HK-2 (cell line): Measurements from ENCODE around the gene TSPAN19.
"Not testable (repeated sequence)": the region's sequence is repeated elsewhere in the genome, so short reads cannot be mapped to it uniquely, and the experiment has no call there.

Experiments
- DNase-seq: peaks from one replicate; pipeline ENCODE4 v3.0.0-alpha.2; 2018; ENCODE audit not compliant: unreplicated experiment

The TSPAN19 gene

DNA sequence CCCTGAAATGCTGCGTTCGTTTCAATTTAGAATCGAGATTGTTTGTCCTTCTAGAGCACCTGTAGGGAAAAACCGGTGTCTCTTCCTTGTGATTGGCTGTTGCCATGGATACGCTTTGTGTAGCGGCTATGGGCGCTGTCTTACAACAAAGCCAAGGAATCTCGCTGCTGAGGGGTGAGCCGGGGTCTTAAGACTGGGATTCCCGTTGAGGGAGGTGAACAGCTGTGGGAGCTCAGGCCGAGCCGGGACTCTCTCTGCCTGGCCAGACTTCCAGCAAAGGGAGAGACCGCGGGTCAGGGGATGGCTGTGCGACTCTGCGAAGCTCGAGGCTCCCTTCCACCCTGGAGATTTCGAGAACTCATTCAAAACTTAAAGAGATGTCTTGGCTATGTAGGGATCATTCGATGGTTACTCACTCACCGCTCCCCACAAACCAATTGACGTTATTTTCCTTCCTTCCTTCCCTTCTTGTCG lies at the start of gene TSPAN19, which contains the start of gene LRRIQ1:
TSS of gene TSPAN19 (minus strand) at position 44 of the 474 bp plus-strand sequence. CDS start 6,331 bp downstream, outside the sequence.
TSS of gene LRRIQ1 (plus strand) at position 118 of the 474 bp plus-strand sequence. CDS start 1,826 bp downstream, outside the sequence.
- DNase-seq = peak; percentile 74

DNA sequence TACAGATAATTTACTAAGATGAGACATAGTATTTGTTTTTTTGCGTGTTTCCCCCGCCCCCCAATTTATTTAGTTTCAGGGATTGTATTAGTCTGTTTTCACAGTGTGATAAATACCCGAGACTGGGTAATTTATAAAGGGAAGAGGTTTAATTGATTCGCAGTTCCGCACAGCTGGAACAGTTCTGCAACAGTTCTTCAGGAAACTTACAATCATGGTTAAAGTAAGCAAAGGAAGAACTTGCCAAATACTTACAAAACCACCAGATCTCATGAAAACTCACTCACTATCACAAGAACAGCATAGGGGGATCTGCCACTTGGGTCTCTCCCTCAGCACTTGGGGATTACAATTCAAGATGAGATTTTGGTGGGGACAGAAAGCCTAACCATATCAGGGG lies 49.0 kb upstream of the TSPAN19 start:
- no peak for DNase-seq

DNA sequence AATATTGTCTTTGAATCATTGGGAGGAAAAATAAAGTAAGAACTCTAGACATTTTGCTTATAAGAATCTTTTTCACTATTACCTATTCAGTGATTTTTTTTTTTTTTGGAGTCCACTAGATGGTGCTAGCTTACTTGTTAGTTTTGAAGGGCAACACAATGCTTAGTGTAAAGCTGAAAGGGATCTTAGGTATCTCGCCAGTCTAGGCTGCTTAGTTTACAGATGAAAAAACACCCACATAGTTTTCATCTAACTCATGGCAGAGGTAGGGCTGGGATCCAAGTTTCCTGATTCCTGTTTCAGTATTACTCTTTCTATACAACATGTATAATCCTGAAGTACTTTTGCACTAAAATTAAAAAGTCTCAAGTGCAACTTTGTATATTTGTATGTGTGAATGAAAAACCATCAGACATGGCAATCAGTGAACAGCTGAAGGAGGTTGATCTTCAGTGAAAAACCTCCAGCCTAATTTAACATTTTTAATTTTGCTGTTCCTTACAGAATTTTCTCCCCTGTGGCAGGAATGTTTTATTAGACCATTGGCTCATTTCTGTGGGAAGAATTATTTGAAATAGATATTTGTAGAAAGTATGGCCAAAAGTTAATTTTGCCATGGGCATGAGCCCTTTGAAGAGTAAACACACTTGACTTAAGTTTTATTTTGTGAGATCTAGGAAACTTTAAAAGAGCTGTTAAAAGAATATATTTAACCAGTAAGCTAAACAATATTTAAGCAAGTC lies 40.8 kb upstream of the TSPAN19 start:
- DNase-seq = no peak

DNA sequence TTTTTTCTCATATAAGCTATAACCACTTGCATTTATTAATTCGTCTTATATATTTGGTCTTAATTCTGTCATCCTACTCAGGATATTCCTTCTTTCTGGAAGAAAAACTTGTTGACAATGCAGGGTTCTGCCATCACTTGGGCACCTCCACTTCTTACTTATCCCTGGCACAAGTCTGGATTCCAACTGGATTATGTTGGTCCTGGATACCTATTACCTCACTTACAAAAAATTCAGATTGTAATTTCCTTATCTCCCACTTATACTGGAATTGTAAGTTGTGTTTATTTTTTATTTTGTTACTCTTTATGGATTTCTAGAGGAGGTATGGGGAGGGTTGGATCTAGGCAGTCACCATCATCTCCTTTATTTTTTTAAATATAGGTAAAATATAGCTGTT lies 36.7 kb upstream of the TSPAN19 start:
- no peak for DNase-seq

DNA sequence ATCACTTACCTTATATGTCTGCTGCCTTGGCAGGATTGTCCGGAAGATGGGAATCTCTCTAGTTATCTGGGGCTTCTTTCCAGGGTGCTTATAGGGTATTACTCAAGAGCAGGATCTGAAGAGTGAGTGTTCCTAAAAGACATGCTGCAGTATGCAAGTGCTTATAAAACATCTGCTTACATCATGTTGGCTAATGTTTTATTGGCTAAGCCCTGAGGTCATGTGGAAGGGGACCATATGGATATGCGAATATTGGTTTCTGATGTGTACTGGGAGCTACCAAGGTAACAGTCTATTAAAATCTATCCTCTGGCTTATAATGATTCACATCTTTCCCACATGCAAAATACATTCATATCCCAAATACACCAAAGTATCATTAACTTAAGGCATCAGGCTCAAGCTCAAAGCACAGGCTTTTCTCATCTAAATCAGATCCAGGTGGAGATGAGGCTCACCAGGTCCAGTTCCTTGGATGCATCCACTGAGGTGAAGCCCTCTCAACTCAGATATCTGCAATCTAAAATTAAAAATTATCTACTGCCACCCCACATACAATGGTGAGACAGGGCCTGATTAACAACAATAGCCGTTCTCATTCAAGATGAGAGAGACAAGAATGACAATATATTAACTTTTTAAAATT lies 29.9 kb upstream of the TSPAN19 start:
- DNase-seq = no peak

DNA sequence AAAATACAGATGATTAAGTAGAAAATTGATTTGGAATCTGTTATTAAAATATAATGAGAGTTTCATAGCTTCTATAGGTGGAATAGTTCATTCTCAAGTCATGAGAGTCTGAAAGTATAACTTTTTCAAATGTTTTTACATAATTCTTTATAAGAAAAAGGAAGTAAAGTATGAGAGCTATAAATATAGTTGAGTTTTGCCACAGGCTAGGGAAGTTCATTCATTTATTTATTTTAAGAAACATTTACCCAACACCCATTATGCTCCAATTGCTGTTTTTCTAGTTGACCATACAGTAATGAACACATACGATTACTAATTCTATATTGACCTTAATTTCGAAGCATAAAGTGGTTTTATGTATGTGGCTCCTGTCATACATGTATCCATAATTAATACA lies 24.8 kb upstream of the TSPAN19 start:
- no peak for DNase-seq

DNA sequence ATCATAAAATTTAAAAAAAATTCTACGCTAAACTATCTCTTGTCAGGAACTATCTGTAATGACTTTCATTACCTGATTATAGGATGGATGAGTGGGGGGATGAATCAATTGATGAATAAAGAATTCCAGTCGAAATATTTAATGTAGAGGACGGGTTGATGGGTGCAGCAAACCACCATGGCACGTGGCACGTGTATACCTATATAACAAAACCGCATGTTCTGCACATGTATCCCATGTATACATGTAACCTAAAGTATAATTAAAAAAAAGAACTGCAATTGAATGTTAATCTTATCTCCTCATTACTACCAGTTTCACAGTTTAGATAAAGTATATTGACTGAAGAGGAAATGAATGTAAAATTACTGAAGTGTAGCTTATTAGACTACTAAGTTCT lies 23.5 kb upstream of the TSPAN19 start:
- DNase-seq = no peak

DNA sequence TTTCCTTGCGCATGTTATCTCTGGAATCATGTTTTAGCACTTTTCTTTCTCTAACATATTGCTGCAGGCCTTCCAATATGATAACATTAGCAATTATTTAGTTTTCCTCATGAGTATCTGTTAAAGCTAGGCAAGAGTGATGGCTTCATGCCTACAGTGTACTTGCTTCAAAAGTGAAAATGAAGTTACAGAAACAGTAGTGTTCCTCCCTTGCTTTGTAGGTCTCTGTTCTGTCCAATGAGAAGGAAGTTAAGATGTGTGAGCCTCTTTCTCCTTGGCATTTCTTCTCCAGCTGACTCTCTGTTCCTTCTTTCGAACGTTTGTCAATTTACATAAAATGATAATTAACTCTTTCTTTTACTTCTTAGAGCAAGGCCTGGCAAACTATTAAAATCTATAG lies 22.3 kb upstream of the TSPAN19 start:
- no peak for DNase-seq

DNA sequence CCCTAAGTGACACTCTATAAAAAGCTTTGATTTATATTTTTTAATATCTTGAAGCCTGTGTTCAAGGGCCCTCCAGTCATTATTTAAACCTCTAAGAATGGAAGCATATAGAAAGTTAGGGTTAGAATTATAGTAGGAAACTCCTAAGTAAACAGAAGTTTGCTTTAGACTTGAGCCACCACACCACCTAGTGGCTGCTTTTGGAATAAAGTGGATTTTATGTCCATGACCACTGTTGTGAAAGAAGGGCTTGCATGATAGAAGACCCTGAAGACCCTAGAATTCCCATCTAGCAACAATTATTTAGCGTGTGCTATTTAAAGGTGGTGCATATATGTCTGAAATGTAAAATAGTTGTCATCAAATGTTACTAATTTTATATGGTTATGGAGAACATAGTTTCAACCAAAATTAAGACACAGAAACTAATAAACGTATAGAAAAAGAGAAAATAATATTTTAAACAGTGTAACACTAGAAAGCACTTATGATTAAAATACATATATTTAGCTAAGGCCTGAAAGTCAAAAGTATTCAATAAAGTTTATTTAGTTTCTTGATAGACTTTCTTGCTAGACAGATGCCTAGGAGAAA lies 21.4 kb upstream of the TSPAN19 start:
- peak; percentile 14 for DNase-seq

DNA sequence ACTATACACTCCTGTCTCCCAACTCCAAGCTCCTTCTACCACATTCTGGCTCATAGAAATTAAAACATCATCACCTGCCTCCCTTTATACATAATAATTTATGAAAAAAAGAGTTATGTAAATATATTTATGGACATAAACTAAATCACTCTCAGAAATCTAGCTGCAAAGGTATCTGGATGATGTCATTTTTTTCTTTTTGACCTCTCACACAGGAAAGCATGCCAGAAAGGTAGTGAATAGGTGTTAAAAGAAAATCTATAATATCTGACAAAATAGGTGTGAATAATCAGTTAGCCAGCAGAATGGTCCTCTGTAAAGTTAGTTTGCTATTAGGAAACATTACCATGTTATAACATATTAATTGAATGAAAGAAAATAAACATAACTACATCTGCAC lies 7.8 kb upstream of the TSPAN19 start:
- no peak for DNase-seq

DNA sequence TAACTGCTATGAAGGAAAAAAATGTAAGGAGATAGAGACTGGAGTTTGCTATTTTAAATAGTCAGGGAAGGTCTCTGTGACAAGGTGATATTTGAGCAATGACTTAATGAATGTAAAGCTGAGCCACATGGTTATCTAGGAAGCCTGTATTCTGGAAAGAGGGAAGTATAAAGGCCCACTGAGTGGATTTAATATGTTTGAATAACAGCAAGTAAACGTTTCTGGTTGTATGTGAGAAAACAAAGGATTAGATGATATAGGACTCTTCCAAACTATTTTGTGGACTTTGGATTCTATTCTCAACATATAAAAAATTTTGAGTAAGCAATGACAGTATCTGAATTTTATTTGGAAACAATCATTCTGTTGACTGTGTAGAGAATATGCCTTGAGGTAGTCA lies 5.3 kb upstream of the TSPAN19 start:
- DNase-seq = no peak

DNA sequence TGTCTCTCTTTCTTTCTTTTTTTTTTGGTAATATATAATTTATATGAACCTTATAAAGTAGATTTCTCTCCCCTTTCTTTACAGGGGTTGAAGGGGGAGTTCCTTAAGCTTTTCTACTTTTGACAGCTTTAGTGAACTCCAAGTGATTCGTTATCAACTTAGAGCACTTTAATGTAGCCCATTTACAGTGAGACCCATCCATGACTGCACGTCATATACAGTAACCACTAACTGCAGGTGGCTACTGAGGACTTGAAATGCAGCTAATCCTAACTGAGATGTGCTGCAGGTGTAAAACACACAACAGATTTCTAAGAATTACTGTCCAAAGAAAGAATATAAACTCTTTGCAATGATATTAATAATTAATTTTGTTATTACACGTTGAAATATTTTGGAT lies 656 bp upstream of the TSPAN19 start:
- no peak for DNase-seq

DNA sequence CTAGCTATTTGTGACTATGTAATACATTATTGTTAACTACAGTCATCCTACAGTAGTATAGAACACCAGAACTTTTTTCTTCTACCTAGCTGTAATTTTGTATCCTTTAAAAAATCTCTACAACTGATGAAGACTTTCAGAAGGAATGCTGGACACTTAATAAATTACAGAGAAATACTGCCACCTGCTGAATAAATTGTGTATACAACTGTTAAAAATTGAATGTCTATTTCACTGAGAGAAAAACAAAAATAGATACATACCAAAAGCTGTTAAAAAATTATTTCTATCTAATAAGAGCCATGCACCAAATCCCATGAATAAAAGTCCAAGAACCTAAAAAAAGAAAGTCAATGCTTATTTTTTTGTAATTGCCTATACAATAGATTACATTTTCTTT lies 6.6 kb downstream of the TSPAN19 start:
- DNase-seq = no peak

DNA sequence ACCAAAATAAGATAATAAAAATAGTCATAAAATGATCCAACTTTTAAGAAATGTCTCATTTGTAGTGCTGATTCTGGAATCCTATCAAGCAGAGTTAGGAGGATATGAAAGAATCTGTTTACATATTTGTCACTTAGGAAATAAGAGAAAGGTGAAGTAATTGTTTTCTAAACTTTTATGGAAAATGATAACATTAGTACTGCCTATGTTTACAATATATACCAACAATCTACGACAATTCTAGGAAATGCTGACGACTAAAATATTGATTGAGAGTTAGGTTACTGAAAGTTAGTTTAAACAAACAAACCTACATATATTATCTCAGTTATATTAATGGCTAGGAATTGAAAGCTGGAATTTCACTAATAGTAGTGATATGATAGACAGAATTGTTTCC lies 18.0 kb downstream of the TSPAN19 start:
- no peak for DNase-seq

DNA sequence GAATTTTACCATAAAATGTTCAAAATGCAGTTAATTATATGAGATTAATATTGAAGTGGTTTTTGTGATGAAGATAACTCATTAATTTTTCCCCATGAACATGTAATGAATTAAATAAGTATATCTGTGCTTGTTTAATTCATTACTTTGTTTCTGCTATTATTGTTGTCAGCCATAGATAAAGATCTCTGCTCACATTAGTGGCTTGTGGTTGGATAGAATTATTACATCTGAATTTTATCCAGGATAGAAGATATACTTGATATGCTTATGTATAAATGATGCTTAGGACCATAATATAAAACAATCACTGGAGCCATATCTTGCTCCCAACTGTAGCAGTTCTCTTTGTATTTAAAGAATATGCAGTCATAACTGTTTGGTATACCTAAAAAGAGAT lies 18.5 kb downstream of the TSPAN19 start:
- no peak for DNase-seq

DNA sequence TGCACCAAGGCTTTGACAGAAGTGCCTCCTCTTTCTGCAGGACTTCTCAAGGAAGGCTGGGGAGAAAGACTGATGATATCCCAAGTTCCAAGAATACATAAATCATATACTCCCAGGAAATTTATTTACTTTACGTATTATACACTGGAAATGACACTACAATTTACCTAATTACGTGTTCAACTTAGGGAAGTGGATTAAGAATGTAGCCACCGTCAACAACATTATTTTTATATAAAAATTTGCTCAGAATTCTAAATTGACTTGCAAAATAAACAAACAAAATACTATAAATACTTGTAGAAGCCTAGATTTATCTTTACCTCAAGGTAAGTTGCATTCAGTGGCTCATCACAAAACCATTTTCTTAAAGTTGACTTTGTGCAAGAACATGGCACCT lies 18.9 kb downstream of the TSPAN19 start:
- DNase-seq = no peak

DNA sequence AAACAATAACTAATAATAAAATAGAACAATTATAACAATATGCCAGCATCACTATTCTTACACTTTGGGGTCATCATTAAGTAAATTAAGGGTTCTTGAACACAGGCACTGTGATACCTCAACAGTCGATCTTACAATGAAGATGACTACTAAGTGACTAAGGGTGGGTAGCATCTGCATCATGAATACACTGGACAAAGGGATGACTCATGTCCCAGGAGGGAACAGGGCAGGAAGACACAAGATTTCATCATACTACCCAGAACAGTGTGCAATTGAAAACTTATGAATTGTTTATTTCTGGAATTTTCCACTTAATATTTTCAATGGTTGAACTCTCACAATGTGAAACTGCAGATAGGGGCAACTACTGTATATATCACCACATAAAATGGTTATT lies 19.7 kb downstream of the TSPAN19 start:
- DNase-seq = peak; percentile 6

DNA sequence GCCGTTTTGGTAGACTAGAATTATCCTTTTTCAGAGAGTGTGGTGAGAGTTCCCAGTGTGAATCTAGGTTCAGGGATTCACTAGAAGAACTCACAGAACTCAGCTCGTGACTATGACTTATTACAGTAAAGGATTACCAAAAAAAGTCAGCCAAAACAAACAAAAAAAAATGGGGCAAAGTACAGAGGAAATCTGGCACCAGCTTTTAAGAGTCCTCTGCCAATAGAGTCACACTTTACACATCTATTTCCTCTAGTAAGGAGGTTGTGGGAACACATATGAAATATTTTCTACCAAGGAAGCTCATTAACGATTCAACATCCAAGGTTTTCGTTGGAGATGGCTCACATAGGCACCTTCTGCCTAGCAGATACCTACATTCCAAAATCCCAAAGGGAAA lies 28.2 kb downstream of the TSPAN19 start:
- no peak for DNase-seq

DNA sequence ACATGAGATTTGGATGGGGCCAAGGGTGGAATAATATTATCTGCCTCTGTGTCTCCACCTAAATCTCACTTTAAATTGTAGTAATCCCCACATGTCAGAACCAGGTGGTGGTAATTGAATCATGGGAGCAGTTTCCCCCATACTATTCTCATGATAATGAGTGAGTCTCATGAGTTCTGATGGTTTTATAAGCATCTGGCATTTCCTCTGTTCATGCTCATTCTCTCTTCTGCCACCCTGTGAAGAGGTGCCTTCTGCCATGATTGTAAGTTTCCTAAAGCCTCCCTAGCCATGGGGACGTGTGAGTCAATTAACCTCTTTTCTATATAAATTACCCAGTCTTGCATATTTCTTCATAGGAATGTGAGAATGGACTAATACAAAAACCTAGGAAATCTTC lies 29.9 kb downstream of the TSPAN19 start:
- DNase-seq = no peak

DNA sequence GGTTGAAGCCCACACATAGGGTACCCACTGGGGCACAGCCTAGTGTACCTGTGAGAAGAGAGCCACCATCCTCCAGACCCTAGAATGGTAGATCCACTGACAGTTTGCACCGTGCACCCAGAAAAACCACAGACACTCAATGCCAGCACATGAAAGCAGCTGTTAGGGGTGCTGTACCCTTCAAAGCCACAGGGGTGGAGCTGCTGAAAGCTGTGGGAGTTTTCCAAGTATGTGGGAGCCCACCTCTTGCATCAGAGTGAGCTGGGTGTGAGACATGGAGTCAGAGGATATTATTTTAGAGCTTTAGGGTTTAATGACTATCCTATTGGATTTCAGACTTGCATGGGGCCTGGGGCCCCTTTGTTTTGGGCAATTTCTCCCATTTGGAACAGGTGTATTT lies 30.5 kb downstream of the TSPAN19 start:
- no peak for DNase-seq

DNA sequence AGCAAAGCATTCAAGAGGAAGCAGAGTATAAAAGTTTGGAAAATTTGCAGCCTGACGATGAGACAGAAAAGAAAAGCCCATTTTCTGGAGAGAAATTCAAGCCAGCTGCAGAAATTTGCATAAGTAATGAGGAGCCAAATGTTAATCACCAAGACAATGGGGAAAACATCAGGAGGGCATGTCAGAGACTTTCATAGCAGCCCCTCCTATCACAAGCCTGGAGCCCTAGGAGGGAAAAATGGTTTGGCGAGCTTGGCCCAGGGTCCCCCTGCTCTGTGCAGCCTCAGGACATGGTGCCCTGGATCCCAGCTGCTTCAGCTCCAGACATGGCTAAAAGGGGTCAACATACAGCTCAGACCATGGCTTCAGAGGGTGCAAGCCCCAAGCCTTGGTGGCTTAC lies 31.0 kb downstream of the TSPAN19 start:
- DNase-seq = not testable (repeated sequence)

DNA sequence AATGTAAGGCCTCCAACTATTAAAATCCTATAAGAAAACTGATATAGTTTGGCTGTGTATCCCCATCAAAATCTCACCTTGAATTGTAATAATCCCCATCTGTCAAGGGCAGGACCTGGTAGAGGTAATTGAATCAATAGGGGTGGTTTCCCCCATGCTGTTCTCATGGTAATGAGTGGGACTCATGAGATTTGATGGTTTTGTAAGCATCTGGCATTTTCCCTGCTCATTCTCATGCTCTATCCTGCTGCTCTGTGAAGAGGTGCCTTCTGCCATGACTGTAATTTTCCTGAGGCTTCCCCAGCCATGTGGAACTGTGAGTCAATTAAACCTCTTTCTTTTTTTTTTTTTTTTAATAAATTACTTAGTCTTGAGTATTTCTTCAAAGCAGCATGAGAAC lies 31.9 kb downstream of the TSPAN19 start:
- DNase-seq = no peak

DNA sequence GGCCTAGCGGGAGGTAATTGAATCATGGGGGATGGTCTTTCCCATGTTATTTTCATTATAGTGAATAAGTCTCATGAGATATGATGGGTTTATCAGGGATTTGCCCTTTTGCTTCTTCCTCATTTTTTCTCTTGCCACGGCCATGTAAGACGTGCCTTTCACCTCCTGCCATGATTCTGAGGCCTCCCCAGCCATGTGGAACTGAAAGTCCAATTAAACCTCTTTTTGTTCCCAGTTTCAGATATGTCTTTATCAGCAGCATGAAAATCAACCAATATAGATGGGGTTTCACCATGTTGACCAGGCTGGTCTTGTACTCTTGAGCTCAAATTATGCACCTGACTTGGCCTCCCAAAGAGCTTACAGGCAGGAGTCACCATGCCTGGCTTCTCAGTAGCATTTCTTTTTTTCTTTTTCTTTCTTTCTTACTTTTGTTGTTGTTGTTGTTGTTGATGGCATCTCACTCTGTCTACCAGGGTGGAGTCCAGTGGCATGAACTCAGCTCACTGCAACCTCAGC lies 33.2 kb downstream of the TSPAN19 start:
- DNase-seq = no peak
